Lower leg skin (tissue), 3 donors: Measurements from ENCODE around the gene MAGEA9.

Experiments used
- POLR2A ChIP-seq, 2 donors: fragments of 450-650 bp; IDR thresholded peaks; one replicate each; pipeline ENCODE4 v1.6.1; 2016 to 2017; ENCODE audit warnings: antibody characterized with exemption in 2 of 2, mild to moderate bottlenecking in 1 of 2, moderate library complexity in 1 of 2
- TF ChIP-seq, protein P1 (sequence below), 3 donors: fragments of 450-650 bp; IDR thresholded peaks; one replicate each; pipeline ENCODE4 v1.5.1; 2016; ENCODE audit warnings: antibody characterized with exemption in 3 of 3, mild to moderate bottlenecking in 3 of 3, moderate library complexity in 2 of 3

DNA sequence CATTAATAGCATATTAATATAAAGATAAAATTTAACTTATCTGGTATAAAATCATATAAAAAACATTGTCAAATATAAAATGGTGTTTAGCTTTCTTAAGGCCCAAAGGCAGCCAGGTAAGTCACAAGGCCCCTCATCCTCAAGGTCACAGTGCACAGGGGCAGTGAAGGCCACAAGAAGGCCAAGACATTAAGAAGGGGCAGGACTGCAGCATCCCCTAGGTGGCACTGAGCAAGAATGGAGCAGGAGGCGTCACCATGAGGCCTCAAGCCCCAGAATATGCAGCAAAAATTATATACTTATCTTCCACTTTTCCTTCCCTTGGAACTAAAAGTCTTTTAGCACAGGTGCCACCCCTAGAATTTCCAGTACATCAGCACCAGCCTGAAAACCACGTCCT is 49.7 kb downstream of the MAGEA9 start:
- TF ChIP-seq, protein P1, sequence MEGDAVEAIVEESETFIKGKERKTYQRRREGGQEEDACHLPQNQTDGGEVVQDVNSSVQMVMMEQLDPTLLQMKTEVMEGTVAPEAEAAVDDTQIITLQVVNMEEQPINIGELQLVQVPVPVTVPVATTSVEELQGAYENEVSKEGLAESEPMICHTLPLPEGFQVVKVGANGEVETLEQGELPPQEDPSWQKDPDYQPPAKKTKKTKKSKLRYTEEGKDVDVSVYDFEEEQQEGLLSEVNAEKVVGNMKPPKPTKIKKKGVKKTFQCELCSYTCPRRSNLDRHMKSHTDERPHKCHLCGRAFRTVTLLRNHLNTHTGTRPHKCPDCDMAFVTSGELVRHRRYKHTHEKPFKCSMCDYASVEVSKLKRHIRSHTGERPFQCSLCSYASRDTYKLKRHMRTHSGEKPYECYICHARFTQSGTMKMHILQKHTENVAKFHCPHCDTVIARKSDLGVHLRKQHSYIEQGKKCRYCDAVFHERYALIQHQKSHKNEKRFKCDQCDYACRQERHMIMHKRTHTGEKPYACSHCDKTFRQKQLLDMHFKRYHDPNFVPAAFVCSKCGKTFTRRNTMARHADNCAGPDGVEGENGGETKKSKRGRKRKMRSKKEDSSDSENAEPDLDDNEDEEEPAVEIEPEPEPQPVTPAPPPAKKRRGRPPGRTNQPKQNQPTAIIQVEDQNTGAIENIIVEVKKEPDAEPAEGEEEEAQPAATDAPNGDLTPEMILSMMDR (IDR thresholded peaks at IDR 0.05), result no peak
- TF ChIP-seq POLR2A (IDR thresholded peaks at IDR 0.05), result no peak
